HepG2 (cell line): ENCODE results near the gene MTHFSD. TPM values are rescaled to one million over a fixed set of nuclear protein-coding genes. Genes with fewer than 3 reads are reported as not detected.
A peak's percentile ranks its signal among the peaks of the same experiment; 100 is the strongest.

Source experiments
- BHLHE40 ChIP-seq: IDR thresholded peaks from 2 replicates; pipeline ENCODE4 v1.6.1; 2011; ENCODE audit warnings: low read length, improper control_type of control experiment
- ELF1 ChIP-seq: sonication (generic); formaldehyde crosslinking; IDR thresholded peaks from 2 replicates; pipeline ENCODE4 v1.4.0; 2020; ENCODE audit warnings: missing genetic modification reagents
- HNF4G ChIP-seq, 2 experiments: sonication (generic) in 1 of 2; formaldehyde crosslinking in 1 of 2; IDR thresholded peaks; 2 replicates each; pipeline versions ENCODE4 v1.4.0 to v1.6.1; 2011 to 2020; ENCODE audit warnings: borderline replicate concordance in 2 of 2, low read depth in 2 of 2, mild to moderate bottlenecking in 2 of 2, low read length in 1 of 2, missing genetic modification reagents in 1 of 2, moderate library complexity in 1 of 2
- RXRA ChIP-seq: sonication (generic); formaldehyde crosslinking; IDR thresholded peaks from 2 replicates; pipeline ENCODE4 v1.5.1; 2020; ENCODE audit warnings: missing genetic modification reagents
- SNAPC4 ChIP-seq: sonication (generic); formaldehyde crosslinking; IDR thresholded peaks from 2 replicates; pipeline ENCODE4 v1.4.0; 2020; ENCODE audit warnings: mild to moderate bottlenecking, missing genetic modification reagents
- SP2 ChIP-seq: sonication (generic); formaldehyde crosslinking; IDR thresholded peaks from 2 replicates; pipeline ENCODE4 v1.5.1; 2020; ENCODE audit warnings: mild to moderate bottlenecking, missing genetic modification reagents
- TRIM24 ChIP-seq: sonication (generic); formaldehyde crosslinking; IDR thresholded peaks from 2 replicates; pipeline ENCODE4 v1.8.0; 2022; ENCODE audit warnings: mild to moderate bottlenecking, missing genetic modification reagents
- TSC22D2 ChIP-seq: sonication (generic); formaldehyde crosslinking; IDR thresholded peaks from 2 replicates; pipeline ENCODE4 v1.5.1; 2020; ENCODE audit warnings: missing genetic modification reagents, mild to moderate bottlenecking, borderline replicate concordance
- ZNF180 ChIP-seq: sonication (generic); formaldehyde crosslinking; IDR thresholded peaks from 2 replicates; pipeline ENCODE4 v1.4.0; 2020; ENCODE audit warnings: low read depth, missing genetic modification reagents, borderline replicate concordance
- ZNF335 ChIP-seq: sonication (generic); formaldehyde crosslinking; IDR thresholded peaks from 2 replicates; pipeline ENCODE4 v1.4.0; 2020; ENCODE audit warnings: missing genetic modification reagents
- ZNF343 ChIP-seq: sonication (generic); formaldehyde crosslinking; IDR thresholded peaks from 2 replicates; pipeline ENCODE4 v1.4.0; 2020; ENCODE audit warnings: mild to moderate bottlenecking, missing genetic modification reagents
- ZNF530 ChIP-seq: sonication (generic); formaldehyde crosslinking; IDR thresholded peaks from 2 replicates; pipeline ENCODE4 v1.5.0; 2020; ENCODE audit warnings: low read depth, mild to moderate bottlenecking, missing genetic modification reagents
- ZNF652 ChIP-seq: IDR thresholded peaks from 2 replicates; pipeline ENCODE4 v1.6.1; 2016; ENCODE audit warnings: low read depth, borderline replicate concordance
- ZNF770 ChIP-seq: sonication (generic); formaldehyde crosslinking; IDR thresholded peaks from 2 replicates; pipeline ENCODE4 v1.5.0; 2020; ENCODE audit warnings: mild to moderate bottlenecking, missing genetic modification reagents
- polyA plus RNA-seq, 8 experiments: library from polyadenylated mRNA; depleted of rRNA in 3 of 8; stranded (reverse) in 7 of 8; unstranded in 1 of 8; fragments of >200 nt; fragmentation: Illumina TruSeq in 4 of 8; extraction: Trizol in 4 of 8; gene quantifications; 2 replicates each; pipeline versions ENCODE4 v1.2.1 to v1.2.3, GENCODE V29; 2011 to 2016; ENCODE audit warnings: low read depth in 4 of 8, missing spikeins in 1 of 8, mixed read lengths in 1 of 8; ENCODE audit not compliant: insufficient read depth in 1 of 8
- total RNA-seq, 5 experiments: library from RNA; depleted of rRNA; stranded (reverse); fragments of >200 nt; fragmentation: Illumina TruSeq; extraction: Trizol; gene quantifications; 2 replicates each; pipeline ENCODE4 v1.2.3, GENCODE V29; 2016; ENCODE audit warnings: low read depth in 1 of 5
- TF ChIP-seq, protein P1 (sequence below): sonication (generic); formaldehyde crosslinking; IDR thresholded peaks from 2 replicates; pipeline ENCODE4 v1.4.0; 2020; ENCODE audit warnings: mild to moderate bottlenecking, missing genetic modification reagents
- TF ChIP-seq, protein P2 (sequence below): sonication (generic); formaldehyde crosslinking; IDR thresholded peaks from 2 replicates; pipeline ENCODE4 v1.4.0; 2020; ENCODE audit warnings: mild to moderate bottlenecking, low read depth, missing genetic modification reagents

MTHFSD gene
- total and polyA plus RNA-seq, 2 of the 13 experiments (the other 11 are each of a cell fraction or from before 2014, with no cell fraction given) = 14.2 to 16.3 TPM

- TF ChIP-seq SNAPC4 (CRISPR knock-in tag) (0 out of 2 replicates have a peak, but pooled peaks have one; percentile 56), ZNF180 (CRISPR knock-in tag) (no peak; the same call in 1 of the 2 replicates), ZNF530 (CRISPR knock-in tag) (no peak), HNF4G (IDR thresholded peaks at IDR 0.05; ENCODE audit: borderline replicate concordance, low read depth, low read length) (no peak; the same call in 1 of the 2 replicates), HNF4G (CRISPR knock-in tag; IDR thresholded peaks at IDR 0.05; ENCODE audit: borderline replicate concordance, low read depth) (no peak), ELF1 (peak; percentile 86), BHLHE40 (no peak), RXRA (CRISPR knock-in tag) (peak; percentile 13; the same call in 1 of the 2 replicates), SP2 (CRISPR knock-in tag) (peak; percentile 62), ZNF770 (CRISPR knock-in tag) (no peak; the same call in 1 of the 2 replicates), TSC22D2 (CRISPR knock-in tag) (peak; percentile 18; the same call in 1 of the 2 replicates), TRIM24 (CRISPR knock-in tag) (no peak), ZNF335 (CRISPR knock-in tag) (0 out of 2 replicates have a peak, but pooled peaks have one; percentile 44), ZNF343 (no peak), ZNF652 (CRISPR knock-in tag) (no peak)
- TF ChIP-seq, protein P1, sequence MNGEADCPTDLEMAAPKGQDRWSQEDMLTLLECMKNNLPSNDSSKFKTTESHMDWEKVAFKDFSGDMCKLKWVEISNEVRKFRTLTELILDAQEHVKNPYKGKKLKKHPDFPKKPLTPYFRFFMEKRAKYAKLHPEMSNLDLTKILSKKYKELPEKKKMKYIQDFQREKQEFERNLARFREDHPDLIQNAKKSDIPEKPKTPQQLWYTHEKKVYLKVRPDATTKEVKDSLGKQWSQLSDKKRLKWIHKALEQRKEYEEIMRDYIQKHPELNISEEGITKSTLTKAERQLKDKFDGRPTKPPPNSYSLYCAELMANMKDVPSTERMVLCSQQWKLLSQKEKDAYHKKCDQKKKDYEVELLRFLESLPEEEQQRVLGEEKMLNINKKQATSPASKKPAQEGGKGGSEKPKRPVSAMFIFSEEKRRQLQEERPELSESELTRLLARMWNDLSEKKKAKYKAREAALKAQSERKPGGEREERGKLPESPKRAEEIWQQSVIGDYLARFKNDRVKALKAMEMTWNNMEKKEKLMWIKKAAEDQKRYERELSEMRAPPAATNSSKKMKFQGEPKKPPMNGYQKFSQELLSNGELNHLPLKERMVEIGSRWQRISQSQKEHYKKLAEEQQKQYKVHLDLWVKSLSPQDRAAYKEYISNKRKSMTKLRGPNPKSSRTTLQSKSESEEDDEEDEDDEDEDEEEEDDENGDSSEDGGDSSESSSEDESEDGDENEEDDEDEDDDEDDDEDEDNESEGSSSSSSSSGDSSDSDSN (CRISPR knock-in tag) = peak; percentile 25
- TF ChIP-seq, protein P2, sequence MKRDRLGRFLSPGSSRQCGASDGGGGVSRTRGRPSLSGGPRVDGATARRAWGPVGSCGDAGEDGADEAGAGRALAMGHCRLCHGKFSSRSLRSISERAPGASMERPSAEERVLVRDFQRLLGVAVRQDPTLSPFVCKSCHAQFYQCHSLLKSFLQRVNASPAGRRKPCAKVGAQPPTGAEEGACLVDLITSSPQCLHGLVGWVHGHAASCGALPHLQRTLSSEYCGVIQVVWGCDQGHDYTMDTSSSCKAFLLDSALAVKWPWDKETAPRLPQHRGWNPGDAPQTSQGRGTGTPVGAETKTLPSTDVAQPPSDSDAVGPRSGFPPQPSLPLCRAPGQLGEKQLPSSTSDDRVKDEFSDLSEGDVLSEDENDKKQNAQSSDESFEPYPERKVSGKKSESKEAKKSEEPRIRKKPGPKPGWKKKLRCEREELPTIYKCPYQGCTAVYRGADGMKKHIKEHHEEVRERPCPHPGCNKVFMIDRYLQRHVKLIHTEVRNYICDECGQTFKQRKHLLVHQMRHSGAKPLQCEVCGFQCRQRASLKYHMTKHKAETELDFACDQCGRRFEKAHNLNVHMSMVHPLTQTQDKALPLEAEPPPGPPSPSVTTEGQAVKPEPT (CRISPR knock-in tag) = no peak
Measured at GRCh38 chr16:86554917-86555703, at the start of gene MTHFSD (continued).
